Uterus (tissue), 4 donors: Measurements from ENCODE around the gene NPHP1. TPM values are rescaled to one million over a fixed set of nuclear protein-coding genes. Genes with fewer than 3 reads are reported as not detected.
"Not testable (repeated sequence)": the region's sequence is repeated elsewhere in the genome, so short reads cannot be mapped to it uniquely, and the experiment has no call there.

Source experiments
- DNase-seq, 2 donors: peaks; one replicate each; pipeline ENCODE4 v3.0.0-alpha.2; 2019 to 2020
- H3K27ac ChIP-seq, 2 donors: fragments of 200-600 bp; sonication (generic); 1 replicate in 1 of 2; 2 replicates in 1 of 2; pipeline ENCODE4 v1.5.1; 2016 to 2018
- H3K27me3 ChIP-seq, 2 donors: fragments of 200-600 bp; sonication (generic); one replicate each; pipeline ENCODE4 v1.5.1; 2018 to 2019; ENCODE audit warnings: control low read depth in 1 of 2
- H3K36me3 ChIP-seq, 2 donors: fragments of 200-600 bp; sonication (generic); one replicate each; pipeline ENCODE4 v1.5.1; 2019; ENCODE audit warnings: control low read depth in 1 of 2
- H3K4me1 ChIP-seq, 2 donors: fragments of 200-600 bp; sonication (generic); one replicate each; pipeline ENCODE4 v1.5.1; 2018 to 2019; ENCODE audit warnings: control low read depth in 1 of 2
- H3K4me3 ChIP-seq, 2 donors: fragments of 200-600 bp; sonication (generic); 1 replicate in 1 of 2; 2 replicates in 1 of 2; pipeline ENCODE4 v1.5.1; 2018 to 2019; ENCODE audit warnings: mild to moderate bottlenecking in 1 of 2
- H3K9me3 ChIP-seq, 2 donors: fragments of 200-600 bp; sonication (generic); one replicate each; pipeline ENCODE4 v1.5.1; 2019; ENCODE audit warnings: control low read depth in 1 of 2
- POLR2A ChIP-seq, 2 donors: fragments of 450-650 bp; IDR thresholded peaks; one replicate each; pipeline ENCODE4 v1.6.1; 2016; ENCODE audit warnings: antibody characterized with exemption in 2 of 2, mild to moderate bottlenecking in 1 of 2, moderate library complexity in 1 of 2
- intact Hi-C: fragments of 100-400 bp; cut with DNase I; formaldehyde crosslinking; loops from one replicate; pipeline ENCODE4 v1.15.1; 2023; ENCODE audit warnings: low total_unique reads
- total RNA-seq, 4 donors: library from RNA; depleted of rRNA in 3 of 4; stranded (reverse); fragments of >200 nt in 3 of 4; gene quantifications; one replicate each; pipeline versions ENCODE4 v1.1.0 to v1.2.4, GENCODE V29; 2014 to 2023
- TF ChIP-seq, protein P1 (sequence below), 4 experiments: fragments of 200-600 bp in 2 of 4; fragments of 450-650 bp in 2 of 4; sonication (generic) in 2 of 4; IDR thresholded peaks; one replicate each; pipeline ENCODE4 v1.5.1; 2016 to 2019; ENCODE audit warnings: antibody characterized with exemption in 4 of 4, mild to moderate bottlenecking in 2 of 4, moderate library complexity in 1 of 4
- donor health status: DM: yes; HTN: yes; CAD: no.

NPHP1 gene
- total RNA-seq, 4 donors from 2014 or later, result 9.4 to 35.6 (median 17.2) TPM

DNA sequence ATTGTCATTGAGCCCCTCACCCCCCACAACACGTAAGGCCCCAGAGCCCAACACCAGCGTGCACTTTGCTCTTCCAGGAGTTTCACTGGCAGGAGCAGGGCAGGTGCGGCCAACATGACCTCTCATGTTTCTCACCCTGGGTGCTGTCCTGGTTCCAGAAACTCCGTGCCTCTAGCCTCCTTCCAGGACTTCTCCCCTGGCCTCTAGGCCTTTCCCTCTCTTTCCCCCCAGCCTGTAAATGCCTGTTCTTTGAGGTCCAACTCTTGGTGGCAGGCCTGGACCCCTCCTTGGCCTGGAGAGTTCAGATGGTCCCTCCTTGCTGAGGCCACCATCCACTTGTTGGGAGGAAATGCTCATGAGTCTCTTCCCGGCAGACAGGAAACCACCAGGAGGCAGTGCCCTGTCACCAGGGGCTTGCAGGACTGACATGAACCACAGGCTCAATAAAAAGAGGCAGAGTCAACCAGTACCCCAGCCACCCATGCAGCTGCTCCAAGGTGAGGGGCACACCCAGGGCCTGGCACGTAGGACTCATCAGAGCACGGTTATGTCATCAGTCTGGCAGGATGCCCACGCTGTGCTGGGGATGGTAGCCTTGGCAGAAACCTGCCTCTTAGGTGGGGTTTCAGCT is 90.7 kb downstream of the NPHP1 start:
- H3K9me3 ChIP-seq, result no peaks in the 10 kb centered on the region
- intact Hi-C loops, result no loop called here
- peaks cover 0 to 10% of the 10 kb centered on the region in 2 donors for H3K4me1 ChIP-seq
- no peak overlapping the region for H3K4me3 ChIP-seq
- DNase-seq, result no peak
- H3K27ac ChIP-seq, result peak overlapping the region; percentile 40 to 54
- TF ChIP-seq, protein P1, sequence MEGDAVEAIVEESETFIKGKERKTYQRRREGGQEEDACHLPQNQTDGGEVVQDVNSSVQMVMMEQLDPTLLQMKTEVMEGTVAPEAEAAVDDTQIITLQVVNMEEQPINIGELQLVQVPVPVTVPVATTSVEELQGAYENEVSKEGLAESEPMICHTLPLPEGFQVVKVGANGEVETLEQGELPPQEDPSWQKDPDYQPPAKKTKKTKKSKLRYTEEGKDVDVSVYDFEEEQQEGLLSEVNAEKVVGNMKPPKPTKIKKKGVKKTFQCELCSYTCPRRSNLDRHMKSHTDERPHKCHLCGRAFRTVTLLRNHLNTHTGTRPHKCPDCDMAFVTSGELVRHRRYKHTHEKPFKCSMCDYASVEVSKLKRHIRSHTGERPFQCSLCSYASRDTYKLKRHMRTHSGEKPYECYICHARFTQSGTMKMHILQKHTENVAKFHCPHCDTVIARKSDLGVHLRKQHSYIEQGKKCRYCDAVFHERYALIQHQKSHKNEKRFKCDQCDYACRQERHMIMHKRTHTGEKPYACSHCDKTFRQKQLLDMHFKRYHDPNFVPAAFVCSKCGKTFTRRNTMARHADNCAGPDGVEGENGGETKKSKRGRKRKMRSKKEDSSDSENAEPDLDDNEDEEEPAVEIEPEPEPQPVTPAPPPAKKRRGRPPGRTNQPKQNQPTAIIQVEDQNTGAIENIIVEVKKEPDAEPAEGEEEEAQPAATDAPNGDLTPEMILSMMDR (IDR thresholded peaks at IDR 0.05), result no peak
- no peak for TF ChIP-seq POLR2A (IDR thresholded peaks at IDR 0.05)
- no peaks in the 10 kb centered on the region for H3K36me3 ChIP-seq
- H3K27me3 ChIP-seq, result peaks cover 5 to 18% of the 10 kb centered on the region in 2 donors

GRCh38 chr2:110108291-110108690 is 96.5 kb downstream of the NPHP1 start:
- H3K4me3 ChIP-seq, intact Hi-C loops, H3K27me3 ChIP-seq, H3K36me3 ChIP-seq, H3K27ac ChIP-seq, H3K9me3 ChIP-seq, DNase-seq, H3K4me1 ChIP-seq: not testable (repeated sequence)

GRCh38 chr2:110107092-110108079 is 97.4 kb downstream of the NPHP1 start:
- no peaks in the 10 kb centered on the region for H3K4me1 ChIP-seq
- H3K9me3 ChIP-seq, result no peaks in the 10 kb centered on the region
- H3K27ac ChIP-seq, result no peak overlapping the region
- intact Hi-C loops, result no loop called here
- no peaks in the 10 kb centered on the region for H3K36me3 ChIP-seq
- no peak for DNase-seq
- TF ChIP-seq, protein P1 (IDR thresholded peaks at IDR 0.05), result no peak
- no peak for TF ChIP-seq POLR2A (IDR thresholded peaks at IDR 0.05)
- H3K27me3 ChIP-seq, result no peaks in the 10 kb centered on the region
- no peak overlapping the region for H3K4me3 ChIP-seq

DNA sequence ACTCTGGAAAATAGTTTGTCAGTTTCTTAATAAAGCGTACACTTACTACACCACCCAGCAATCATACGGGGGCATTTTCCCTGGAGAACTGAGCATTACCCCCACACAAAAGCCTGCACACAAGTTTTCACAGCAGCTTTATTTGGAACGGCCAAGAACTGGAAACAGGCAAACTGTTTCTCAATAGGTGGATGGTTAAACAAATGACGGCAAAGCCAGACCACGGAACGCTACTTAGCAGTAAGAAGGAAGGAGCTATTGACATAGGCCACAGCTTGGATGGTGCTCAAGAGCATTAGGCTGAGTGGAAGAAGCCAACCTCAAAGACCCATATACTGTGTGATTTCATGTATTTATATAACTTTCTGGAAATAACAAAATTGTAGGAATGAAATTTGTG is 98.2 kb downstream of the NPHP1 start:
- Histone ChIP-seq H3K27ac (peak overlapping the region; percentile 1 to 28), H3K27me3 (no peaks in the 10 kb centered on the region), H3K9me3 (no peaks in the 10 kb centered on the region), H3K4me3 (no peak overlapping the region), H3K4me1 (no peaks in the 10 kb centered on the region), H3K36me3 (no peaks in the 10 kb centered on the region)
- intact Hi-C loops, result no loop called here
- DNase-seq, result no peak
- TF ChIP-seq POLR2A (IDR thresholded peaks at IDR 0.05), result no peak
- TF ChIP-seq, protein P1 (IDR thresholded peaks at IDR 0.05), result no peak

DNA sequence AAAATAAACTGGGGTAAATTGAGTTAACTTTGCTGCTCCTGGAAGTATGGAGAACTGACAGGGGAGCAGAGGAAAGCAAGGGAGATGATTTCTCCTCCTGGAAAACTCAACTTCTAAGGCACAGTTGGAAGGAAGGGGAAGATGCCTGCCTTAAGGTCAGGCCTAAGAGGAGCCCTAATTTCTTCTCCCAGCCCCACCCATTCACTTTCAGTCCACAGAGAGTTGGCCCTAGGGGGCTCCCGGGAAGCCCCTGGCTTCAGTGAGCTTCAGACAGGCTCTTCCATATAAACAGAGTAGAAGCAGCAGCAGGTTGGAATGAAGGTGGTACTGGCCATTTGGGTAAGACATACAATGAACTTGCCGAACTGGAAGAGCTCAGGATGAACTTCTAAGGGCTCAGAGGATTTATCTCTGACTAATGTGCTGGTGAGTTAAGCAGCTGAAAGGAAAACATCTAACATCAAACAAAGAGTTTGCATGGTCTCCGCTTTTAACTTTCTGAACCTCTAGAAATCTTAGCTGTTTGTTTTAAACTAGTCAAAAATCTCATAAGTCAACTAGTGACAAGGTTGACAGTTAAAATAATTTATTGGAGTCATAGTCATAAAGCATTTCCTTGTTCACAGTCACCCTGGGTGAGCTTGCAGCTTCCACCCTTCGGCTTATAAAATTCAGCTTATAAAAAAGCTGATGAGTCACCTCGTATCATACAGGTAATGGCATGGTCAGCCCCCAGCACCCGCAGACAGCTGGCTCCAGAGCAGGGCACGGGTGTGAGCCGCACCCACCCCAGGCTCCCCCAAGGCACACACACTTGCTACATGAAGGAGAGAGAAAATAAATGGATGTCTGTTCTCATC is 99.0 kb downstream of the NPHP1 start:
- TF ChIP-seq POLR2A (IDR thresholded peaks at IDR 0.05), result no peak
- TF ChIP-seq, protein P1 (IDR thresholded peaks at IDR 0.05), result no peak
- no peak for DNase-seq
- no peaks in the 10 kb centered on the region for H3K27me3 ChIP-seq
- H3K4me3 ChIP-seq, result no peak overlapping the region
- intact Hi-C loops, result no loop called here
- H3K27ac ChIP-seq, result peak overlapping the region; percentile 28 to 34
- H3K9me3 ChIP-seq, result no peaks in the 10 kb centered on the region
- H3K36me3 ChIP-seq, result no peaks in the 10 kb centered on the region
- H3K4me1 ChIP-seq, result no peaks in the 10 kb centered on the region
